Fibroblast of pulmonary artery (primary cell): ENCODE results near the gene PROCR.

Experiments
- DNase-seq: peaks from one replicate; pipeline ENCODE4 v3.0.0-alpha.2; 2010; ENCODE audit warnings: low read depth
- H3K4me3 ChIP-seq: replicated peaks from 2 replicates; pipeline ENCODE4 v1.5.1; 2011; ENCODE audit warnings: low read depth, mild to moderate bottlenecking, control low read depth, low read length, moderate library complexity
- TF ChIP-seq, protein P1 (sequence below): IDR thresholded peaks from 2 replicates; pipeline ENCODE4 v1.5.1; 2011; ENCODE audit warnings: mild to moderate bottlenecking, control low read depth, low read length, inconsistent platforms; ENCODE audit errors: missing control alignments

PROCR gene

DNA sequence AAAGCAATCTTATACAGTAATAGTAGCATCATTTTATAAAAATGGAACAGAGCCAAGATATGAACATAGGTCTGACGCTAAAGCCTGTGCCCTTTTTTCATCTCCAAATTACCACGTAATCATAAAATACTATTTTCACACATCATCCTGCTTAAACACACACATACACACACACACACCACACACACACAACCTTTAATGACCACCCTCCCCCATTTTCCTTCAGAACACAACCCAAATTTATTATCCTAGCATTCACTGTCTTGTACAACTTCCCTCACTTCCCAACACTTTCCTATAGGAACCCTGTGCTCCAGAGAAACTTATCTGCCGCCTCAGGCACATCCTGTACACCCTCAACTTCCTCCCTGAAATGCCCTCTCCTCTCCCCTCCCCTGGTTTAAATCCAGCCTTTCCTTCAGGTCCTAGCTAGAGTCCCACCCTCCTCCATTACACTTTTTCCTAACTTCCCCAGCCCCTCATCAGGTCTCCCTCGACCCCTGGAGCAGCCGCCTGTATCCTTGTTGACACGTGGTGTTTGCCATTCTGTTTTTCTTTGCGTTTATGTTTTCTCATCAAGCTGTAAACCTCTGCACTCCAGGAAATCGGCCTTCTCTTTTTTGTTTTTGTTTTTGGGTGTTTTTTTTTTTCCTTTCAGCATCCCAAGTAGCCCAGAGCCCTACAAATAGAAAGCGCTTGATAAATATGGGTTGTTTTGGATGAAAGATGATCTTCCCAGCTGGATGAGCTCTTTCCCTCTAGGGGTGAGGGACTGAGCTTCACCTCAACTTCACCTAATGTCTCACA, 53.6 kb downstream of the PROCR start:
- DNase-seq, result no peak
- H3K4me3 ChIP-seq, result no peak overlapping the region
- TF ChIP-seq, protein P1, sequence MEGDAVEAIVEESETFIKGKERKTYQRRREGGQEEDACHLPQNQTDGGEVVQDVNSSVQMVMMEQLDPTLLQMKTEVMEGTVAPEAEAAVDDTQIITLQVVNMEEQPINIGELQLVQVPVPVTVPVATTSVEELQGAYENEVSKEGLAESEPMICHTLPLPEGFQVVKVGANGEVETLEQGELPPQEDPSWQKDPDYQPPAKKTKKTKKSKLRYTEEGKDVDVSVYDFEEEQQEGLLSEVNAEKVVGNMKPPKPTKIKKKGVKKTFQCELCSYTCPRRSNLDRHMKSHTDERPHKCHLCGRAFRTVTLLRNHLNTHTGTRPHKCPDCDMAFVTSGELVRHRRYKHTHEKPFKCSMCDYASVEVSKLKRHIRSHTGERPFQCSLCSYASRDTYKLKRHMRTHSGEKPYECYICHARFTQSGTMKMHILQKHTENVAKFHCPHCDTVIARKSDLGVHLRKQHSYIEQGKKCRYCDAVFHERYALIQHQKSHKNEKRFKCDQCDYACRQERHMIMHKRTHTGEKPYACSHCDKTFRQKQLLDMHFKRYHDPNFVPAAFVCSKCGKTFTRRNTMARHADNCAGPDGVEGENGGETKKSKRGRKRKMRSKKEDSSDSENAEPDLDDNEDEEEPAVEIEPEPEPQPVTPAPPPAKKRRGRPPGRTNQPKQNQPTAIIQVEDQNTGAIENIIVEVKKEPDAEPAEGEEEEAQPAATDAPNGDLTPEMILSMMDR, result no peak

DNA sequence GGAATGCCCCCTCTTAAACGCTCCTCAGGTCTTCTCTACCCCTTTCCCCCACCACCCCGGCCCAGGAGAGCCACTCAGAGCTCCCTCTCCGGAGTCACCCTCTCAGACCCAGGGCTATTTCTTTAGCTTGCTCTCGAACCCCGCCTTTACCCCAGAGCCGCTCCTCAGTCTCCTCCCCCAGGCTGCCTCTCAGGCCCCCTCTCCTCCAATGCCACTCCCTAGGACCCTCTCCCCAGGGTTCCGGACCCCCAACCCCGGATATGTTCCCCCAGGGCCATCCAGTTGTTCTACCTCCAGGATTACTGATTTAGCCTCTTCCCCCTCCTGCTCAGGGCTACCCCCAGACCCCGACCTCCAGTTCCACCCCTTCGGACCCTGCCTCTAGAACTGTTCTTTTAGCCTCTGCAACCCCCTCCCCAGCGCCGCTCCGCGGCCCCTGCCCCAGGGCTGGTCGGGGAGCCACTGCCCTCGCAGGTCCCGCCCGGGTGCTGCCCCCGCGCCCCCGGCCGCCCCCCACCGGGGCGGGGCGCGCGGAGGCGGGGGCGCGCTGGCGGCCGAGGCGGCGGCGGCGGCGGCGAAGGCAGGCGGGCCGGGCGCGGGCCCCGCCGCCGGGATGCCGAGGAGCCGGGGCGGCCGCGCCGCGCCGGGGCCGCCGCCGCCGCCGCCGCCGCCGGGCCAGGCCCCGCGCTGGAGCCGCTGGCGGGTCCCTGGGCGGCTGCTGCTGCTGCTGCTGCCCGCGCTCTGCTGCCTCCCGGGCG, 54.4 kb downstream of the PROCR start, which contains the start of gene MMP24:
TSS of gene MMP24 (plus strand) at position 565 of the 758 bp plus-strand sequence. CDS start at position 614, 49 bp downstream.
- TF ChIP-seq, protein P1, result no peak
- no peak for DNase-seq
- H3K4me3 ChIP-seq, result peak within 1 kb of the TSS; percentile 12
